ENCODE measurements around the gene UAP1L1.

UAP1L1 gene

DNA sequence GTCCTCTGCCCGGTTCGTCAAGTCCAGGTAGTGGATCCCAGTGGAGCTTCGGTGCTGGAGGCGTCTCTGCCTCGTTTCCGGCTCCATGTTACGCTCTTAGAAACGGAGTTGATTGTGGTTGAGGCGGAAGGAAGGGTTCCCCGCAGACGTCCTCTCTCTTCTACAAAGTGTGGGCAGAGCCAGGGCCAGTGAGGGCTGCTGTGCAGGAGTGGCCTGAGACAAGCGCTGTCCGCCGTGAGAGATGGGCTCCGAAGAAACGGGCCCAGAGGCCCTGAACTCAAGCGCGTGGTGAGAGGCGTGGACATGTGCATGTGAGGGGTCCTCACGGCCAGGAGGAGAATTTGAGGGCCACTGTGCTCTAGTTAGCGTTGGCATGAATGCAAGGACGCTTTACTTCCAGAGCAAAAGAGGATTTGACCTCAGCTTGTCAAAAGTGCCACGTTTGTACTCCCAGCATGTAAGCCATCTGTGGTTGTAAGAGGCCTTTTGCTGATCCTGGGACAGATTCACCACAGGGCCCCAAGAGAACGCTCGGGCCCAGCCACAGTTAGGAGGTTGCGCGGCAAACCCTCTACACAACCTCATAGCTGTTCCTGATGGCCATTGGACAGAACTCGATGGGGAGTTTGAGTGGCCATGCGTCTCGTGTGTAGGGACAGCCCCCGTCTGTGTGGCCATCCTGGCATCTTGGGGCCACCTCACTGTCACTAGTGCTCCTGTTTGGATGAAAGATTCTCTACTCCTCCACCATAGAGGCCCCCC lies 19.6 kb downstream of the UAP1L1 start:
- DNase-seq (ENCODE audit: low read depth in 2 of 3, low spot score in 1 of 3) = no peak

DNA sequence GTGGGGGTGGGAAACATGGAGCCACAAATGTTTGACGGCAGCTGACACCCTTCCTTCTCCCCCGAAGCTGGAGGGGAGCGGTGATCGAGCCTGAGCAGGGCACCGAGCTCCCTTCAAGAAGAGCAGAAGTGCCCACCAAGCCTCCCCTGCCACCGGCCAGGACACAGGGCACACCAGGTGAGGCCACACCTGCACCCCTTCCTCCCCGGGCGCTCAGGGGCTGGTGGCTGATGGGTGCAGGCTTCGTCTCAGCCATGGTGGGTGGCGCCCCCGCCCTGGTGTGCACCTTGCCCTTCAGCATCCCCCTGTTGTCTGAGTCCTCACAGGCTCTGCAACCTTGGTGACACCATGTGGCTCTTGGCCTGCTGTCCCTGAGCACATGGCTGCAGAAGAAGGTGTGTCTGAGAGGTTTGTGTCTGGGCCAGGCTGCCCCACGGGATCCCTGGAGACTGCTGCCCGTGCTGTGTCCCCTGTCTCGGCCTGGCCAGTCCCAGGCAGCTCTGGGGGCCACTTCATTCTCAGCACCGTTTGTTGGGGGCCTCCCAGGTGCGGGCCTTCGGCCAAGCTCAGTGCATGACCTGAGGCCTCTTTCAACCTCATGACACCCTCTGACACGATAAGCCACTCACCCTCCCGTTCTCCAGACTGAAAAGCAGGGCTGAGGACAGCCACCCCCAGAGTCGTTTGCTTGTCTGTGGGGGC lies 20.6 kb downstream of the UAP1L1 start:
- DNase-seq (ENCODE audit: low read depth in 2 of 3, low spot score in 1 of 3) = no peak

DNA sequence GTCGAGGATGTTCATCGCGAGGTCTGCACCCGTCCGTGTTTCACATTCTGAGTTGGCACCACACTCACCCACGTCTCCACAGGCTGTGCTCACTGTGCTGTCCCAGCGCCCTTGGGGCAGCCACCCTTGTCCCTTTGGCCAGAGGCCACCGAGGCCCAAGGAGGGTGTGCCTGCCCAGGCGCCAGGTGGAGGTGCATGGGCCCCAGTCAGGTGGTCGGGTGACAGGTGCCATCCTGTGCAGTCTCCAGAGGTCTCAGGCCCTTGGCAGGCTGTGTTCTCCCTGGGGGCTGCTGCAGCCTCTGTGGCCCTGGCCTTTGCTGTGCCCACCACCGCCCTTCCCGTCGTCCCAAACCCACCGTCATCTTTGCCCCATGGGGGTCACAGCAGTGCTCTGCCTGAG lies 21.9 kb downstream of the UAP1L1 start:
- no peak for DNase-seq (ENCODE audit: low read depth in 2 of 3, low spot score in 1 of 3)

- no peak for DNase-seq (ENCODE audit: low read depth in 2 of 3, low spot score in 1 of 3)
Measured at GRCh38 chr9:137103206-137103999, 26.1 kb downstream of the UAP1L1 start.

DNA sequence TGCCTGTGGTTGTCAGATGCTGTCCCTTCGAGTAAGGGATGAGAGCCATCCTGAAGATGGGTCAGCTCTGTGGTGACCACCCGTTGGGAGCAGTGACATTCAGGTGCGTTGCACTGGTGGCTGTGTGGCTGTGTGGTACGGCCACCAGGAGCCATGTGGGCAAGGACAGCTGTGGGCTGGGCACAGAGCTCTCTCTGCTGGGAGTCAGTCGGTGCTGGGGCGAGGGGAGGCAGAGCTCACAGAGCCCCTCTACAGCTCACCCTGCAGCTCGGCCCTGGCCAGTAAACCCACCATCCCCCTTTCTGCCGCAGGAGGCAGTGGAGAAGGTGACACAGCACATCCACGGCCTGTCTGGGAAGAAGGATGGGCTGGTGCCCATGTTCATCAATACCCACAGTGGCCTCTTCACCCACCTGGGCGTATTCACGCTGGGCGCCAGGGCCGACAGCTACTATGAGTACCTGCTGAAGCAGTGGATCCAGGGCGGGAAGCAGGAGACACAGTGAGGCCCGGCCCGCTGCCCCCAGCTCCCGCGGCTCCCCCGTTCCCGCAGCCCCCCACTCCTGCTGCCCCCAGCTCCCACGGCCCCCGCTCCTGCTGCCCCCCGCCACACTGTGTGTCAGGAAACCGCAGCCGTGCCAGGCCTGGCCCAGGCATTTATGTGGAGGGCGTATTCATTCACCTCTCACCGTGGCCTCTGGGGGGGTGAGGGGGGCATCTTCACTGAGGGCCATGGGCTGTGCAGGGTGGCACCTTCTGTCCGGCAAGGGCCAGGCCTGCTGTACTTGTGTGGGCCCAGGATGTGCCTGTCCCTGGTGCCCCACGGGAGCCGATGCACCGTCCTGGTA lies 28.7 kb downstream of the UAP1L1 start:
- DNase-seq (ENCODE audit: low read depth in 2 of 3, low spot score in 1 of 3) = no peak

DNA sequence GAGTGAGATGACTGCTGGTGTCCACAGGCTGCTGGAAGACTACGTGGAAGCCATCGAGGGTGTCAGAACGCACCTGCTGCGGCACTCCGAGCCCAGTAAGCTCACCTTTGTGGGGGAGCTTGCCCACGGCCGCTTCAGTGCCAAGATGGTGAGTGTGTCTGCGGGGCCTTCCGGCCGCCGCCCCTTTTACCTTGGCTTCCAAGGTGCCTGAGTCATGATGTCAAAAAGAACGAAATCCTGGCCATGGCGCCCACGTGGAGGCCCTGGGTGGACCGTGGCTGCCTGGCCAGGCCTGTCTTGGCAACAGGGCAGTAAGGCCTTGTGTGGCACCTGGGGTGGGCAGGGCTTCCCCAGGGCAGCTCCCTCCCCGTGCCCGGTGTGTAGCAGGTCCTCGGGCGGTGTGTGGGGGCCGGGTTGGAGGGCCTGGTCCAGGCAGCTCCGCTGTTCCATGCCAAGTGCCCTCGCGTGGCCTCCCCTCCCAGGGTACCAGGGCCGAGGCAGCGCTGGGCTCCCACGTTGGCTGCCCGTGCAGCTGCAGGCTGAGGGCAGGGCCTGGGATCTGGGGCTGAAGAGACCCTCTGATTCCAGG lies 29.4 kb downstream of the UAP1L1 start:
- DNase-seq (ENCODE audit: low read depth in 2 of 3, low spot score in 1 of 3) = no peak

GRCh38 chr9:137107312-137107921 lies 30.1 kb downstream of the UAP1L1 start:
- no peak for DNase-seq (ENCODE audit: low read depth in 2 of 3, low spot score in 1 of 3)

- DNase-seq (ENCODE audit: low read depth in 2 of 3, low spot score in 1 of 3) = no peak
Measured at GRCh38 chr9:137107982-137108381, 30.7 kb downstream of the UAP1L1 start.

GRCh38 chr9:137108608-137109249 lies 31.4 kb downstream of the UAP1L1 start:
- DNase-seq (ENCODE audit: low read depth in 2 of 3, low spot score in 1 of 3) = no peak

- DNase-seq (ENCODE audit: low read depth in 2 of 3, low spot score in 1 of 3) = no peak
Measured at GRCh38 chr9:137109250-137110146, 32.2 kb downstream of the UAP1L1 start.

- no peak for DNase-seq (ENCODE audit: low read depth in 2 of 3, low spot score in 1 of 3)
Measured at GRCh38 chr9:137110147-137110910, 33.0 kb downstream of the UAP1L1 start.

DNA sequence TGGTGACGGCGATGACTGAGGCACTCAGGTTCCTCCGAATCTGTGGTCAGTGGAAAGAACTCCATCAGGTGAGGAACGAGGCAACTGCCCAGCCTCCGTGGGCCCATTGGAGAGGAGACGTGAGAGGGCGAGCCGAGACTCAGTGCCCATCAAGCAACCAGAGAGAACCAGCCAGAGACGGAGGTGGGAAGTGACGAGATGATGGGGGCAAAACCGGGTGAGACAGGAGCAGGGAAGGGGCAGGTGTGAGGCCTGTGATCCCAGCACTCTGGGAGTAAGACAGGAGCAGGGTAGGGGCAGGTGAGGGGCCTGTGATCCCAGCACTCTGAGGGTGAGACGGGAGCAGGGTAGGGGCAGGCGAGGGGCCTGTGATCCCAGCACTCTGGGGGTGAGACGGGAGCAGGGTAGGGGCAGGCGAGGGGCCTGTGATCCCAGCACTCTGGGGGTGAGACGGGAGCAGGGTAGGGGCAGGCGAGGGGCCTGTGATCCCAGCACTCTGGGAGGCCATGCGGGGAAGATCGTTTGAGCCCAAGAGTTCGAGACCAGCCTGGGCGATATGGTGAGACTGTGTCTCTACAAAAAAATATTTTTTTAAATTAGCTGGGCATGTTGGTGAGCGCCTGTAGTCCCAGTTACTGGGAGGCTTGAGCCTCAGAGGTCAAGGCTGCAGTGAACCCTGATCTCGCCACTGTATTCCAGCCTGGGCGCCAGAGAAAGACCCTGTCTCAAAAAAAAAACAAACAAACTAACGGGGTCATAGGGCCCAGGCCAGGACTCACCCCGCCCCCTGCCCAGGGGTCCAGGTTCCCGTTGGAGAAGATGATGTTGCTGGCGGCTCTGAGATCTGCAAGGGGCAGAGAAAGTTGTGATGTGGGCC lies 33.8 kb downstream of the UAP1L1 start:
- no peak for DNase-seq (ENCODE audit: low read depth in 2 of 3, low spot score in 1 of 3)

- no peak for DNase-seq (ENCODE audit: low read depth in 2 of 3, low spot score in 1 of 3)
Measured at GRCh38 chr9:137111788-137112563, 34.7 kb downstream of the UAP1L1 start.

GRCh38 chr9:137112564-137113384 lies 35.5 kb downstream of the UAP1L1 start:
- DNase-seq (ENCODE audit: low read depth in 2 of 3, low spot score in 1 of 3) = no peak

All from stimulated activated CD4-positive, alpha-beta T cell treated with anti-CD3 and anti-CD28 coated beads, Interleukin-12 subunit alpha, Interleukin-12 subunit beta, amount 100 ng/mL, for 48 hours (primary cell).